ENCODE data around the gene MYO1D.

Gene MYO1D

DNA sequence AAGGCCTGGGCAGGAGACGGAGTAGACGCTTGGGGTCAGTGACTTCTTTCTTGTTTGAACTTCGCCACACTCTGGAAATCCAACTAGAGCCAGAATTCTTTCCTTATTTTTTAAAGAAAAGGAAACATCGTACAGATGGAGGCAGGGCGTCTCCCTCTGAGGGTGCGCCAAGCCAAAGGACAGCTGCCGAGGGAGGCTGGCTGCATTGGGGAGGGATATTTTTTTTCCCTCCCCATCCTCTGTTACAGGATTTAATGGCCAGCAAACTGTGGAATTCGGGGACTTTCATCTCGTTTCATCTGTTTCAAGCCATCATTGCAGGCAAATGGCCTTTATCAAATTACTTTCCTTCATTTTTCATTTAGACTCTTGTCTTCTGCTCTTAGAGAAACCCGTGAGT lies 374.2 kb downstream of the MYO1D start:
- no peaks in the 10 kb centered on the region for H3K36me3 ChIP-seq (ENCODE audit: insufficient read depth, low read depth, low read length)
- no peak overlapping the region for H3K9ac ChIP-seq (ENCODE audit: low read depth, low read length)
- no peaks in the 10 kb centered on the region for H3K27me3 ChIP-seq (ENCODE audit: insufficient read depth, low read length)
- H3K4me3 ChIP-seq (ENCODE audit: low read length), result no peak overlapping the region
- no peaks in the 10 kb centered on the region for H3K9me3 ChIP-seq (ENCODE audit: insufficient read depth, low read depth, low read length)
- H3K4me1 ChIP-seq (ENCODE audit: insufficient read depth, low read length), result peaks cover 13% of the 10 kb centered on the region; the same call in 1 of the 2 replicates
- H3K27ac ChIP-seq (ENCODE audit: low read length), result no peak overlapping the region

DNA sequence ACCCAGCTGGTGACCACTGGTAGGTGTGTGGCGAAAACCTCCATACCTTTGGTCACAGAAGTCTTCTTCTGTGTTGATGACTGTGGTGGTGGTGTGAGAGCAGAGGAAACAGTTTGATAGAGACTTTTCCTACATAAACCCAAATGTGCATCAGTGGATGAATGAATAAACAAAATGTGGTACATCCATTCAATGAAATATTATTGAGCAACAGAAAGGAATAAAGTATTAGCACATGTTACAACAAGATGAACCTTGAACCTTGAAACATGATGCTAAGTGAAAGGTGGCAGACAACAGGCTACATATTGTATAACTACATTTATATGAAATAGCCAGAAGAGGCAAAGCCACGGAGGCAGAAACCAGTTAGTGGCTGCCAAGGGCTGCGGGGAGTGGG lies 374.9 kb downstream of the MYO1D start:
- no peak overlapping the region for H3K4me3 ChIP-seq (ENCODE audit: low read length)
- no peak overlapping the region for H3K9ac ChIP-seq (ENCODE audit: low read depth, low read length)
- H3K27me3 ChIP-seq (ENCODE audit: insufficient read depth, low read length), result no peaks in the 10 kb centered on the region
- H3K27ac ChIP-seq (ENCODE audit: low read length), result no peak overlapping the region
- H3K9me3 ChIP-seq (ENCODE audit: insufficient read depth, low read depth, low read length), result no peaks in the 10 kb centered on the region
- H3K36me3 ChIP-seq (ENCODE audit: insufficient read depth, low read depth, low read length), result no peaks in the 10 kb centered on the region
- peaks cover 13% of the 10 kb centered on the region; the same call in 1 of the 2 replicates for H3K4me1 ChIP-seq (ENCODE audit: insufficient read depth, low read length)

DNA sequence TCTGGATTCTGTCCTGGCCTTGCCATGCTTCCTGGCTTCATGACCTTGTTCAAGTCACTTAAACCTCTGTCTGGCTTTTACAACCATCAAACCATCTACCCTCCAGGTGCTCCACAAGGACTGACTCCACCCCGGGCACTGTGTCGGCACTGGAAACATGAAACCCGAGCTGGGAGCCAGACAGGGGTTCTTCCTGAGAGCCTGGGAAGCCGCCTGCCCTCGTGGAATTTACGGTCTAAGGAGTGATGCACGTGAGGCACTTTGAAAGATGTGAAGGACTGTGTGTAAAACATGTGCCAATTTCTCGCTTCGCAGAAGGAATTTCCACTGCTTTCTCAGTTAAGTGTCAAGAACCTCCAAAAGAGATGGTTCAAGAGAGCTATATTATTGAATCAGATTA lies 378.5 kb downstream of the MYO1D start:
- Histone ChIP-seq H3K4me1 (ENCODE audit: insufficient read depth, low read length) (peaks cover 8% of the 10 kb centered on the region; the same call in 1 of the 2 replicates), H3K27ac (ENCODE audit: low read length) (no peak overlapping the region), H3K4me3 (ENCODE audit: low read length) (no peak overlapping the region), H3K27me3 (ENCODE audit: insufficient read depth, low read length) (no peaks in the 10 kb centered on the region), H3K36me3 (ENCODE audit: insufficient read depth, low read depth, low read length) (no peaks in the 10 kb centered on the region), H3K9me3 (ENCODE audit: insufficient read depth, low read depth, low read length) (no peaks in the 10 kb centered on the region), H3K9ac (ENCODE audit: low read depth, low read length) (no peak overlapping the region)

DNA sequence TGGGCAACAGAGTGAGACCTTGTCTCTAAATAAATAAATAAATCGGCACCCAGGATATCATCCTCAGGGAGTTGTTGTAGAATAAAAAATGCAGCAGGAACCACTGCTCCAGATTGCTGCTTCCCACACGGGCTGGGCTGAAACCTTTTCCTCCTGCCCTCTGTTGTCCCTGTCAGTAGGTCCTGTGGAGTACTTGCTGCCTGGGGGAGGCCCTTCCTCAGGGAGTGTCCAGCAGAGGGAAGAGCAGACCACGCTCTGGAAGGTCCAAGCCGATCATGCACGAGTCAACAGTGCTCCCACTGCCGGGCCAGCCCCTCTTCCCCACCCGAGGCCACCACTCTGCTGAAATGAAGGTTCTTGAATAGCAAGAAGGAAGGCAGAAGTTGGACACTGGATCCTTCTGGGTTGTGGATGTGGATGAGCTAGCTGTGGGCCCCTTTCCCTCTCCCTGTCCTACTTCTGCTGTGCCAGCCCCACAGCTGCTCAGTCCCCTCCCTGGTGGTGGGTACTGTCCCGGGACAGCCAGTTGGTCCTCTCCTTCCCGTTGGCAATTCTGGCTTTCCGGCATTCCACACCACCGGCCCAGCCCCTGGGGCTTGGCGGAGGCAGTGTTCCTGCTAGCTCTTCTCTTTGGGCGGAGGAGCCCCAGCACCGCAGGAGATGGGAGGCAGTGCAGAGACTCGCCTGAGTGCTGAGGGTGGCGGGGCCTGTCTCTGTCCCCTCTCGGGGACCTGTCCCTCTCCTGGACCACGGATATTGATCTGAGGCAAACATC lies 379.3 kb downstream of the MYO1D start:
- Histone ChIP-seq H3K4me1 (ENCODE audit: insufficient read depth, low read length) (peaks cover 8% of the 10 kb centered on the region; the same call in 1 of the 2 replicates), H3K36me3 (ENCODE audit: insufficient read depth, low read depth, low read length) (no peaks in the 10 kb centered on the region), H3K27ac (ENCODE audit: low read length) (no peak overlapping the region), H3K9me3 (ENCODE audit: insufficient read depth, low read depth, low read length) (no peaks in the 10 kb centered on the region), H3K4me3 (ENCODE audit: low read length) (no peak overlapping the region), H3K27me3 (ENCODE audit: insufficient read depth, low read length) (no peaks in the 10 kb centered on the region), H3K9ac (ENCODE audit: low read depth, low read length) (no peak overlapping the region)

DNA sequence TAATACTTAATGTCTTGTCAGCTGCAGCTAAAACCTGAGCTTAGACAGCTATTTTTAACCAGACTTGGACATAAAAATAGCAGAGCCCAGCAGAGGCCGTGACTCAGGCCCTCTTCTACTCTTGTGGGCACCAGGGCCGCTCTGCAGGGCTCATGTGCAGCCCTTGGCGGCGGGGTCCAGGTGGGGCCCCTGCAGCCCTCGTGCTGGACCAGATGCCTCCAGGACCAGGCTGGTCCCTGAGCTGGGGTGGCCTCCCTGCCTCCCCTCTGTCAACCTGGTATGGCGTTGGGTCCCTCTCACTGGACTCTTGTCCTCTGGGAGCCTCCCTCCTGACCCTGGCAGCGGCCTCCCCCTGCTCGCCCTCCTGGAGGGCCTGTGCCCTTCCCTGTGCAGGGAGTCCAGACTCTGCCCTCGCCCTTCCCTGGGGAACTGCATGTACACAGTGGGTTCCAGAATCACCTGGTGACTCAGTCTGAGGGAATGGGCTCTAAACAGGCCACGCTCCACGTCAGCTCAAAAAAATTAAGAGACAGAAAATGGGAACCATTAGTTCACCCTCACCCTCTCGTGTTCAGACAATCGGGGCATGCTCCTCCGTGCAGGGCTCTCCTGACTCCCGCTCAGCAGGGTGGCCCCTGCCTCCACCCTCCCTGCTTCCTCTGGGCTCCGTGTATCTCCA lies 380.4 kb downstream of the MYO1D start:
- H3K9ac ChIP-seq (ENCODE audit: low read depth, low read length), result no peak overlapping the region
- H3K9me3 ChIP-seq (ENCODE audit: insufficient read depth, low read depth, low read length), result no peaks in the 10 kb centered on the region
- peaks cover 8% of the 10 kb centered on the region; the same call in 1 of the 2 replicates for H3K4me1 ChIP-seq (ENCODE audit: insufficient read depth, low read length)
- H3K4me3 ChIP-seq (ENCODE audit: low read length), result no peak overlapping the region
- H3K27me3 ChIP-seq (ENCODE audit: insufficient read depth, low read length), result no peaks in the 10 kb centered on the region
- no peak overlapping the region for H3K27ac ChIP-seq (ENCODE audit: low read length)
- H3K36me3 ChIP-seq (ENCODE audit: insufficient read depth, low read depth, low read length), result no peaks in the 10 kb centered on the region

DNA sequence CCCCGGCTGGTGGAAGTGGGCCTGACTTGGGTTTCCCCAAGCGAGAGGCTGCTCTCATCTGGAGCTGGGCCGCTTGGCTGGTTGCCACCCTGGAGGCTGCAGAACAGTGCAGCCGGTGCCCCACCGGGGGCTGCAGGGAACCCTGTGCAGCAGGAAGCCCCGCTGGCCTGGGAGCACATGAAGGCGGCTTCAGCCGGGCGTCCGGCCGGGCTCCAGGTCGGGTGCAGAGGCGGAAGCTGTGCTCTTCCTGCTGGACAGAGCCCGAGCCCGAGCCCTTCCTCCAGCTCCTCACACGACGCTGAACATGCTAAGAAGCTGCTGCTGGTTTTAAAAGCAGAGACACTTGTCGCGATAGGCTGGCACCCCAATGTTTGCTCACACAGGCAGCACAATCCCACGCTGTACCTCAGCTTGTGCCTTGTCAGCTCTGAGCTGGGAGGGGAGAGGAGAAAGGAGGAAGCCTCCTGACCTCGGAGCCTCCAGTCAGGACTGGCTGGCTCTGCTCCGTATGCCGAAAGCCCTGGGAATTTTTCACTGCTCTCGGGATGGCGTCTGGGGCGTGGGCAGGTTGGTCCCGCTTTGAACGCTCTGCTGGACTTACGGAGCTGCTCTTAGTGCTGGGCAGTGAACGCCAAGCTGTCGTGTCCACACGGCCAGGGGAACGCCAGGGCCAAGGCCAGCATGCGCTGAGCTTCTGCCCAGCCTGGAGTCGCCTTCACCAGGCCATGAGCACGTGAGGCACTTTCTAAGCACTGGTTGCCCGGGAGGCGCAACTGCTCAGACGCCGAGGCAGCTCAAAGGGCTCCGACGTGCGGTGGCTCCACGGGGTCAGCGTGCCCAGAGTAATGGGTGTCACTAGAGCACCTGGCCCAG lies 381.3 kb downstream of the MYO1D start:
- H3K36me3 ChIP-seq (ENCODE audit: insufficient read depth, low read depth, low read length), result peaks cover 1% of the 10 kb centered on the region; the same call in 1 of the 2 replicates
- no peak overlapping the region for H3K9ac ChIP-seq (ENCODE audit: low read depth, low read length)
- H3K27ac ChIP-seq (ENCODE audit: low read length), result no peak overlapping the region
- no peaks in the 10 kb centered on the region for H3K9me3 ChIP-seq (ENCODE audit: insufficient read depth, low read depth, low read length)
- no peaks in the 10 kb centered on the region for H3K27me3 ChIP-seq (ENCODE audit: insufficient read depth, low read length)
- peaks cover 8% of the 10 kb centered on the region; the same call in 1 of the 2 replicates for H3K4me1 ChIP-seq (ENCODE audit: insufficient read depth, low read length)
- no peak overlapping the region for H3K4me3 ChIP-seq (ENCODE audit: low read length)

DNA sequence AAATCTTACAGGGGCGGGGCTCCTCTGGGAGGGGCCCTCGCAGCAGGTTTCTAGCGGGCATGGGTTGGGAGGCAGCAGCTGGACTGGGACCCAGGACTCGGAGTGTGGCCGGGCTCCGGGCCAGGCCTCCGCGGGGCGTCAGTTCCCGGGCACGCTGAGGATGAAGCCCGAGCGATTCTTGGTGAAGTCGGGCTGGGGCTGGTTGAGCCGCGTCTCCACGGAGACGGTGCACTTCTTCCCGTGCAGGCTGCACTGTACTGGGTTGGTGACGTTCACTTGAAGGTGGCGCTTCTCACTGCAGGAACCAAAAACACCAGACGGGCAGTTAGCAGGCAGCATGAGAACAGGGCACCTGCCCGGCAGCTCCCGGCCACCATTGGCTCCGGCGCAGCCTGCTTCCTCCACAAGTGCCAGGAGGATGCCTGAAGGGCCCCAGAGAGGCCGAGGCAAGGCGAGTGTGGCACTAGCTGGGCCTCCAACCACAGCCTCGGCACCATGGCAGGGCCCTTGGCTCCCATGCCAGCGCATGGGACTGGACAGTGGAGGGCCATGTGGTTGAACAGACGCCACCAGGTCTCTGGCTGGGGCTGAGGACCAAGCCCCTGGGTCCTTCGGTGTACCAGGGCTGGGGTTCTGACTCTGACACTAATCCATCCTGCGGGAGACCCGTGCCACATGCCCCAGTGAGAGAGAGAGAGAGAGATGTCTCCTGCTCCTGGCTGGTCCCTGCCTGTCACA lies 382.1 kb downstream of the MYO1D start:
- H3K9me3 ChIP-seq (ENCODE audit: insufficient read depth, low read depth, low read length), result no peaks in the 10 kb centered on the region

DNA sequence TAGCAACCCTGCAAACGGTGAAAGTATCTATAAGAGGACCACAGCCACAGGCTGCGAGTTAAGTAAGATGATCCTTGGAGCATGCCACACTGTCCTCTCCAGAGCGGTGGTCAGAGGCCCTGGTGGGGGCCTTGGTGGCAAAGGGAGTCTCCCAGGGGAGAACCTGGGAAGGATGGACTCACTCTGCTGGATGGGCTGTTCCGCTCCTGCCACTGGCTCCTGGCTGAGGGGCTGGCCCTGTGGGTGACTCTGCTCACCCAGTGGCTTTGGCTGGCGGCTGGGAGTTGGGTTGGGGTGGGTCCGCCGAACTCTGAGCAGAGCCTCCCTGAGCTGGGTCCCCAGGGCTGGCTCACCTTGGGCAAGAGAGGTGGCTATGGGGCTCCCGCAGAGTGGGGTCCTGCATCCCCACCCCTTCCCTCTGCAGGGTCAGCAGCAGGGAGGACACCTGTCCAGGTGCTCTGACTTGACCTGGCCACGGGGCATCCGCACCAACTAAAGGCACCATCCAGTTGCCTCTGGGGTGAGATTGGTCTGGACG lies 382.9 kb downstream of the MYO1D start:
- H3K27ac ChIP-seq (ENCODE audit: low read length), result no peak overlapping the region

More for the DNA sequence above, 382.1 kb downstream of the MYO1D start:
- peaks cover 10% of the 10 kb centered on the region for H3K36me3 ChIP-seq (ENCODE audit: insufficient read depth, low read depth, low read length)
- no peak overlapping the region for H3K4me3 ChIP-seq (ENCODE audit: low read length)
- no peak overlapping the region for H3K9ac ChIP-seq (ENCODE audit: low read depth, low read length)
- peaks cover 8% of the 10 kb centered on the region; the same call in 1 of the 2 replicates for H3K4me1 ChIP-seq (ENCODE audit: insufficient read depth, low read length)
- H3K27me3 ChIP-seq (ENCODE audit: insufficient read depth, low read length), result no peaks in the 10 kb centered on the region
- no peak overlapping the region for H3K27ac ChIP-seq (ENCODE audit: low read length)

DNA sequence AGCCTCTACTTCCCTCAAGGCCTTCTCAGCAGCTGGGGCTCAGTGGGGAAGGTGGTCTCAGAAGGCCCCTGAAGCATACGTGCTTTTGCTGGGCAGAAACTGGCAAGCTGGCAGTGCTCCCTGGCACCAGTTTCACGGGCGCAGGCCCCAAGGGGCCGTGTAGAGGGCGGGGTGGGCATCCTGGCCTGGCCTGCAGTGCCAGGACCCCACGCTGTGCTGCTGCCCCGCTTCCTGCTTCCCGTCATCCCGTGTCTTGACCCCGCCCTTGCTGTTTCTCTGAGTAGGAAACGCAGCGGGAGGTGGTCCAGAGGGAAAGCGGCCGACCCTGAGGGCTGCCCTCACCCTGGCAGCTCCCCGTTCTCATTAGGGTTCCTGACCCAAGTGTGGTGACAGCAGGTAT lies 383.4 kb downstream of the MYO1D start:
- Histone ChIP-seq H3K36me3 (ENCODE audit: insufficient read depth, low read depth, low read length) (peaks cover 22% of the 10 kb centered on the region), H3K4me3 (ENCODE audit: low read length) (no peak overlapping the region), H3K27ac (ENCODE audit: low read length) (no peak overlapping the region), H3K4me1 (ENCODE audit: insufficient read depth, low read length) (peaks cover 11% of the 10 kb centered on the region; the same call in 1 of the 2 replicates), H3K27me3 (ENCODE audit: insufficient read depth, low read length) (no peaks in the 10 kb centered on the region), H3K9ac (ENCODE audit: low read depth, low read length) (no peak overlapping the region), H3K9me3 (ENCODE audit: insufficient read depth, low read depth, low read length) (no peaks in the 10 kb centered on the region)

More for the DNA sequence above, 382.9 kb downstream of the MYO1D start:
- Histone ChIP-seq H3K9me3 (ENCODE audit: insufficient read depth, low read depth, low read length) (no peaks in the 10 kb centered on the region), H3K4me3 (ENCODE audit: low read length) (no peak overlapping the region), H3K27me3 (ENCODE audit: insufficient read depth, low read length) (no peaks in the 10 kb centered on the region), H3K4me1 (ENCODE audit: insufficient read depth, low read length) (peaks cover 11% of the 10 kb centered on the region; the same call in 1 of the 2 replicates), H3K36me3 (ENCODE audit: insufficient read depth, low read depth, low read length) (peaks cover 17% of the 10 kb centered on the region), H3K9ac (ENCODE audit: low read depth, low read length) (no peak overlapping the region)

DNA sequence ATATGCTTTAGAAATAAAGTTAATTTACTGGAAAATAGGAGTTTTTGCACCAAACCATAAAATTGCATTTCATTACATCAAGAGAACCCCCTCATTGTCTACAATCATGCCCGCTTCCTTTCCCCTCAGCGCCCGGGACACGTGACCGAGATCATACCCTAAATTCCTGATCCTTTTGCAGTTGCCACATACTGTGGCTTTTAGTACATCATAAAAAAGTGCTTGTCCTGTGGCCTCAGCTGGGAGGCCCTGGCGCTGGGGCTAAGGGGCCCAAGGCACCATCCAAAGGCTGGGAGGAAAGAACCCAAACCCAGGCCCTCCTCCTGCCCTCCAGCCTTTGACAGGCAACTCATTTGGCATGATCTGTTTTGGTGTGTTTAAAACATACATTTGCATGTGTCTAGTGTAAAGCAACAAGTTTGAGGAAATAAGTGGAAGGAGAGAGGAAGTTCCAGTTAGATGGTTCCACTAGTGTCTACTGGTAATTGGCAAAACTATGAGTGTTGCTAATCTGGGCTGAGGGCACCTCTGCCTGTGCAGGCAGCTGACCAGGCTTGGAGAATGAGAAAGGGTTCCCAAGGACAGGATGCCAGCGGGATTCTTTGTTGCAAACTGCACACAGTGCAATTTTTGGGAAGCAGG lies 384.2 kb downstream of the MYO1D start:
- Histone ChIP-seq H3K27ac (ENCODE audit: low read length) (no peak overlapping the region), H3K27me3 (ENCODE audit: insufficient read depth, low read length) (no peaks in the 10 kb centered on the region), H3K4me1 (ENCODE audit: insufficient read depth, low read length) (peaks cover 4% of the 10 kb centered on the region; the same call in 1 of the 2 replicates)

More for the DNA sequence above, 384.2 kb downstream of the MYO1D start:
- Histone ChIP-seq H3K9me3 (ENCODE audit: insufficient read depth, low read depth, low read length) (no peaks in the 10 kb centered on the region), H3K9ac (ENCODE audit: low read depth, low read length) (no peak overlapping the region), H3K36me3 (ENCODE audit: insufficient read depth, low read depth, low read length) (peaks cover 29% of the 10 kb centered on the region), H3K4me3 (ENCODE audit: low read length) (no peak overlapping the region)

Data from iPS-20b (cell line).